GM12865 (cell line): Measurements from ENCODE around the gene BTN1A1.
"Not testable (repeated sequence)": the region's sequence is repeated elsewhere in the genome, so short reads cannot be mapped to it uniquely, and the experiment has no call there.

Experiments
- DNase-seq: peaks from one replicate; pipeline ENCODE4 v3.0.0; 2010; ENCODE audit warnings: low read depth
- H3K4me3 ChIP-seq: 2 replicates; pipeline ENCODE4 v1.5.1; 2011; ENCODE audit warnings: mild to moderate bottlenecking, low read depth, low read length, control low read depth
- TF ChIP-seq, protein P1 (sequence below): IDR thresholded peaks from 2 replicates; pipeline ENCODE4 v1.5.1; 2011; ENCODE audit warnings: low read length, control low read depth, low read depth, inconsistent platforms; ENCODE audit not compliant: insufficient read depth; ENCODE audit errors: missing control alignments

BTN1A1 gene

DNA sequence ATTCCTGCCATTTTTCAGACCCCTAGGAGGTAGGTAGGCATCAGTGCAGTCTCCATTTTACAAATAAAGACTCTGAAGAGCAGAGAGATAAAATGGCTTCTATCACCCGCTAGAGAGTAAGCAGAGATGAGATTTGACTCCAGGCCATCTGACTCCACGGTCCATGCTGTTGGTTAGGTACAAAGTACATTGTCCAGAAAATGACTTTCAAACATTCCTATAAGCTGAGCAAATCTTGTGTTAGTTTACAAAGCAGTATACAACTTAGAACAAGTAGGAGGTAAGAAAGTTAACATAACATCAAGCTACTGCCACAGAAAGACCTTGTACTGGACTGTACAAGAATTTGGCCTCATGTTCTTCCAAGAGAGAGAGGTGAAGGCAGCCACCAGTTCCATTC is 14.9 kb downstream of the BTN1A1 start:
- TF ChIP-seq, protein P1, sequence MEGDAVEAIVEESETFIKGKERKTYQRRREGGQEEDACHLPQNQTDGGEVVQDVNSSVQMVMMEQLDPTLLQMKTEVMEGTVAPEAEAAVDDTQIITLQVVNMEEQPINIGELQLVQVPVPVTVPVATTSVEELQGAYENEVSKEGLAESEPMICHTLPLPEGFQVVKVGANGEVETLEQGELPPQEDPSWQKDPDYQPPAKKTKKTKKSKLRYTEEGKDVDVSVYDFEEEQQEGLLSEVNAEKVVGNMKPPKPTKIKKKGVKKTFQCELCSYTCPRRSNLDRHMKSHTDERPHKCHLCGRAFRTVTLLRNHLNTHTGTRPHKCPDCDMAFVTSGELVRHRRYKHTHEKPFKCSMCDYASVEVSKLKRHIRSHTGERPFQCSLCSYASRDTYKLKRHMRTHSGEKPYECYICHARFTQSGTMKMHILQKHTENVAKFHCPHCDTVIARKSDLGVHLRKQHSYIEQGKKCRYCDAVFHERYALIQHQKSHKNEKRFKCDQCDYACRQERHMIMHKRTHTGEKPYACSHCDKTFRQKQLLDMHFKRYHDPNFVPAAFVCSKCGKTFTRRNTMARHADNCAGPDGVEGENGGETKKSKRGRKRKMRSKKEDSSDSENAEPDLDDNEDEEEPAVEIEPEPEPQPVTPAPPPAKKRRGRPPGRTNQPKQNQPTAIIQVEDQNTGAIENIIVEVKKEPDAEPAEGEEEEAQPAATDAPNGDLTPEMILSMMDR = no peak
- no peak for DNase-seq

DNA sequence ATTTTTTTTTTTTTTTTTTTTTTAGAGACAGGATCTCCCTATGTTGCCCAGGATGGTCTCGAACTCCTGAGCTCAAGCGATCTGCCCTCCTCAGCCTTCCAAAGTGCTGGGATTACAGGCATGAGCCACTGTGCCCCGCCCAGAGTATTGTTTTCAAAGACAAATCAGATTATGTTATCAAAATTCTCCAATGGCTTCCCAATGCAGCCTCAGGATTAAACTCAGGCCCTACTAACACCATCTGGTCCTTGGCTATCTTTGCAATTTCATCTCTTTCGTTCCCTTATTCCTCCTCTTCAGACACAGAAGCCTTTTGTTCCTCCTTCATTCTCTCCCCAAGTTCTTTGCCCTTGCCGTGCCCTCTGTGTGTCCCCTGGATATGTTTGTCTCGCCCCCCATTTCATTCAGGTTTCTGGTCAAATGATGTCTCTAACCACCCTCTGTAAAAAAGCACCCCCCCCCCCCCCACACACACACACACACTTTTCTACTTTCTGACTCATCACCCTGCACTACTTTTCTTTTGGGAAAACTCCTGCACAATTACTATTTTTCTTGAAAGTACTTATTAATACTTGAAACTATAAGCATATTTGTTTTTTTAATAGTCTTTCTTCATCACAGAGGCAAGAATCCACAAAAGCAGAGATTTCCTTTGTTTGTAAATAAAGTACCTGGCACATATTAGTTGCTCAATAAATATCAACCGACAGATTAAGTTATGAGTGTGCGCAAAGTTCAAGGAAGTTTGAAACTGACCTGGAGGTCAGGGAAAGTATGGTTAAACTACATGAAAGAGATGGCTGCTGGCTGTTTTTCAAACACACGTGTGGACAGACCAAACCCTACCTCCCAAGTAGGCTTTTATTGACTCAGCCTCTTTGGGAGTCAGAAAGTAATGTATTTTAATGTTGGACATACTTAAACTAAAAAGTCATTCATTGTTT is 16.7 kb downstream of the BTN1A1 start:
- no peak for DNase-seq
- TF ChIP-seq, protein P1 = no peak
- no peak overlapping the region for H3K4me3 ChIP-seq

More for the DNA sequence above, 14.9 kb downstream of the BTN1A1 start:
- H3K4me3 ChIP-seq = no peak overlapping the region

GRCh38 chr6:26519359-26519758 is 19.3 kb downstream of the BTN1A1 start:
- TF ChIP-seq, protein P1 = no peak
- no peak for DNase-seq
- H3K4me3 ChIP-seq = no peak overlapping the region

DNA sequence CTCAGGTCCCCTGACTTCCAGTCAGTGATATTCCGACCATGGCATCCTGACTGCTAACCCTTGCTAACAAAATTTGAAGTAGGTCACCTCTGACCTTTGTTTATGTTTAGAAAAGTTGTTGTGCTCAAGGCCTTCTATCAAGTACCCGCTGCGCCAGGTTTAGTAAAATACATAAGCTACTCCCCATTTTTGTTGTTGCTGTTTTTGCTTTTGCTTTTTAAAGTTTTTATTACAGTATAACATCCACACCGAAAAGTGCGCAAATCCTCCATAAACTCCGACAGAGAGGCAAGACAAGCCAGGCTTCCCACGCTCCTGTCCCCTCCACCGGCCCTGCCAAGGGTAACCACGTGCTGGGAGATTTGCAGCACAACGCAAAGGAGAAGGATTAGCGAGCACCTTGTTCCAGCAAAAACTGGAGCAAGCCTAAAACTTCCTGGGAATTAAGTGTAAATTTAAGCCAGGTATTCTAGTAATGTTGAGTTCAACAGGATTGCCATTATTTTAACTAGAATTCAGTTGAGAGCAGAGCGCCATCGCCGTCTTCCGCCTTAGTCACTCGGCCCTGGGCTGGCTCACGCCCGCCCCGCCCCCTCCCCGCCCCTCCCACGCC is 20.2 kb downstream of the BTN1A1 start:
- TF ChIP-seq, protein P1 = no peak
- DNase-seq = no peak

DNA sequence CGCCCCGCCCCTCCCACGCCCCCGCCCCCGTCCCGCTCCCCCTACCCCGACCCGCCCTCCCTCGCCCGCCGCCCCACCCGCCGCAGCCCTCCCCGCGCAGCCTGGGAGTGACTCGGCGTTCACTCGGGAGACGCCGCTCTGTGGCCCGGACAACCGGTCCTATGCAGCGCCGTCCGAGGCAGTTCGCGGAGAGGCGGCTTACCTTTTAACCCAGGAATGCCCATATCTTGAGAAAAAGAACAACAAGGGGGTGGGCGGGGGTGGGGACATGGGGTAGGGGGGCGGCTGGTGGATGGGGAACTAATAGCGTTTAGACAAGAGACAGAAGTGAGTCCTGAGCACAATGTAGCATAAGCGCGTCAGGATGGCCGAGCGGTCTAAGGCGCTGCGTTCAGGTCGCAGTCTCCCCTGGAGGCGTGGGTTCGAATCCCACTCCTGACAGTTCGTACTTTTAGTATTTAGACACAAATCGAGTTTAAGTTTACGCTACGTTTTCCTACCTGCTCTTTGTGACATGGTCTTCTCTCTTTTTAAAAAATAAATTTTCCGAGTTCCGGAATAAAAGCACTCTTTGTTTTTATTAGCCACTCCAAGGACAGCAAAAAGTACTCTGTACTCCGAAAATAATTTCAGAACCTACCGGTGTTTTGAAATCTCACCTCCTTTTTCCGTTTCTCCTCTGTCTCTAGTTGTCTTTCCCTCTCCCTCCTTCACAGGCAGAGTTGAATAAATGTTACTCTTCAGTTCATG is 20.9 kb downstream of the BTN1A1 start:
- H3K4me3 ChIP-seq = peak overlapping the region; percentile 91
- DNase-seq = peak; percentile 93
- TF ChIP-seq, protein P1 = no peak

More for the DNA sequence above, 20.2 kb downstream of the BTN1A1 start:
- H3K4me3 ChIP-seq = peak overlapping the region; percentile 72

DNA sequence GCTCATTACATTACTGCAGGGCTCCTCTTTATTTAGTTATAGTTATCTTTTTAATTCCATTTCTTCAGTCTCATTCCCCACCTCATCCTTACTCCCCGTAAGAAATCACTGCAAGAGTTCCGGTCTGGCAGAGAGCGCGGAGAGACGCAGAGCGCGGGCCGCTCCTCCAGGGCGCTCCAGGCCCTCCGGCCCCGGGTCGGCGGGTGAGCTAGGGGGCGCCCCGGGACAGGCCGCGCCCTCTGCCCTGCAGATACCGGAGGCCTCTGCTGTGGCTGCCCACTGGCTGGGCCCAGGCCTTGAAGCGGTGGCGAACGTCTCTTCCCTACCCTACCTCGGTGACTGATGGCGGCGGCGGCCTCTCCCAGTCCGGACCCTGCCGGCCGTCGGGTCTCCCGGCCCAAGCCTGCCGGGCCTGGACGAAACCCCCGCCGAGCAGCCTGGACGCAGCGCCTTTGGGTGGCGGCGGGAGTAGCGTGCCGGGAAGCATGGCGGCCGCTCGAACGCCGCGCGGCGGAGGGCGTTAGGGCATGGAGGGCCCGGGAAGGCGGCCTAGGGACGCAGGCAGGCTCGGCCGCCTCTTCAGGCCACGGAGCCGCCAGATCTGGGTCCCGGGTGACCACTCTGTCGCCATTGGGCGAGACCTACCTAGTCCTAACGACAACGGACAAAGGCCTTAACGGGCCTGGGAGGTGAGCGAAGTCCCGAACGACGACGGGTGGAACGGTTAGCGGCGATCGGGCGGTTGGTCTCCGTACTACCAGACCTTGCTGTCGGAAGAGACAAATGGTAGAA is 21.7 kb downstream of the BTN1A1 start:
- TF ChIP-seq, protein P1 = peak; percentile 49
- DNase-seq = peak; percentile 94
- H3K4me3 ChIP-seq = peak overlapping the region; percentile 91

- peak overlapping the region; percentile 91 for H3K4me3 ChIP-seq
- DNase-seq = peak; percentile 68
Observed at GRCh38 chr6:26522486-26523228, 22.6 kb downstream of the BTN1A1 start.

DNA sequence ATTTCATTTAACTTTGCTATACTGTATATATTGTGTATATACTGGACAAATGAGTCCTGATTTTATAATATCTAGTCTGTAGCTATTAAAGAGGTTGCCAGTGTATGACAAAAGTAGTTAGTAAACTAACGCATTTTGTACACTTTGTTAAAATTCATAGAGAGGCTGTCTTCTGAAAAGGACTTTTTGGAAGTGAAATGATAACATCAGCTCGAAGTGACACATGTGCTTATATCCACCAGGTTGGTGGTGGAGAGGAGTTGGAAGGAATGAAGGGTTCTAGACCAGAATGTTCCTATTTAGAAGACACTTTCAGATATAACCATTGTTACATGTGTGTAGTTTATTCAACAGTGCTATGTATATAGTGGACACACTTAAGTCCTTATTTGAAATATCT is 24.2 kb downstream of the BTN1A1 start:
- H3K4me3 ChIP-seq, DNase-seq: not testable (repeated sequence)
